ENCODE measurements around the gene PDE1C.

PDE1C gene

GRCh38 chr7:32058002-32058401, 12.2 kb downstream of the PDE1C start:
- H3F3A ChIP-seq (ENCODE audit: low read depth): no peaks in the 10 kb centered on the region
- no peaks in the 10 kb centered on the region for H3K9me2 ChIP-seq (replicated peaks; ENCODE audit: low read depth, low read length)
- no peak overlapping the region for H3K4me3 ChIP-seq (ENCODE audit: low read length, poor library complexity, severe bottlenecking)
- H3K4me2 ChIP-seq (ENCODE audit: low read depth, low read length, poor library complexity, severe bottlenecking): no peak overlapping the region
- no peaks in the 10 kb centered on the region for H3K36me3 ChIP-seq (ENCODE audit: insufficient read depth, low read length)
- no peaks in the 10 kb centered on the region for H3K4me1 ChIP-seq (ENCODE audit: insufficient read depth, low read length, poor library complexity, severe bottlenecking)
- H3K9ac ChIP-seq (ENCODE audit: low read depth, low read length, poor library complexity, severe bottlenecking): no peak overlapping the region
- H4K20me1 ChIP-seq (ENCODE audit: insufficient read depth, low read length, poor library complexity, severe bottlenecking): no peaks in the 10 kb centered on the region
- H3K27me3 ChIP-seq (ENCODE audit: insufficient read depth, low read length, poor library complexity, severe bottlenecking): no peaks in the 10 kb centered on the region
- TF ChIP-seq EZH2phosphoT487 (IDR thresholded peaks at IDR 0.05; ENCODE audit: borderline replicate concordance) (no peak), CTCF (conservative IDR thresholded peaks at IDR 0.05; ENCODE audit: low read length) (no peak)
- H2AFZ ChIP-seq (ENCODE audit: low read length): no peak overlapping the region
- H3K9me3 ChIP-seq (ENCODE audit: insufficient read depth, low read depth, low read length): no peaks in the 10 kb centered on the region
- no peaks in the 10 kb centered on the region for H3K79me2 ChIP-seq (ENCODE audit: insufficient read depth, low read length)

- Histone ChIP-seq H3K4me3 (ENCODE audit: low read length, poor library complexity, severe bottlenecking) (no peak overlapping the region), H4K20me1 (ENCODE audit: insufficient read depth, low read length, poor library complexity, severe bottlenecking) (no peaks in the 10 kb centered on the region), H3K79me2 (ENCODE audit: insufficient read depth, low read length) (no peaks in the 10 kb centered on the region), H3K9ac (ENCODE audit: low read depth, low read length, poor library complexity, severe bottlenecking) (no peak overlapping the region), H3K4me1 (ENCODE audit: insufficient read depth, low read length, poor library complexity, severe bottlenecking) (no peaks in the 10 kb centered on the region), H3K9me3 (ENCODE audit: insufficient read depth, low read depth, low read length) (no peaks in the 10 kb centered on the region), H3F3A (ENCODE audit: low read depth) (no peaks in the 10 kb centered on the region), H3K4me2 (ENCODE audit: low read depth, low read length, poor library complexity, severe bottlenecking) (no peak overlapping the region), H3K36me3 (ENCODE audit: insufficient read depth, low read length) (no peaks in the 10 kb centered on the region), H3K27me3 (ENCODE audit: insufficient read depth, low read length, poor library complexity, severe bottlenecking) (no peaks in the 10 kb centered on the region), H3K9me2 (replicated peaks; ENCODE audit: low read depth, low read length) (no peaks in the 10 kb centered on the region), H2AFZ (ENCODE audit: low read length) (no peak overlapping the region)
- TF ChIP-seq EZH2phosphoT487 (IDR thresholded peaks at IDR 0.05; ENCODE audit: borderline replicate concordance) (no peak), CTCF (conservative IDR thresholded peaks at IDR 0.05; ENCODE audit: low read length) (no peak)
These were observed 13.4 kb downstream of the PDE1C start for GRCh38 chr7:32056767-32057166.

GRCh38 chr7:32053204-32053603, 17.0 kb downstream of the PDE1C start:
- no peaks in the 10 kb centered on the region for H3K9me2 ChIP-seq (replicated peaks; ENCODE audit: low read depth, low read length)
- no peaks in the 10 kb centered on the region for H3K27me3 ChIP-seq (ENCODE audit: insufficient read depth, low read length, poor library complexity, severe bottlenecking)
- no peaks in the 10 kb centered on the region for H3F3A ChIP-seq (ENCODE audit: low read depth)
- TF ChIP-seq CTCF (conservative IDR thresholded peaks at IDR 0.05; ENCODE audit: low read length) (no peak), EZH2phosphoT487 (IDR thresholded peaks at IDR 0.05; ENCODE audit: borderline replicate concordance) (no peak)
- no peaks in the 10 kb centered on the region for H3K36me3 ChIP-seq (ENCODE audit: insufficient read depth, low read length)
- no peak overlapping the region for H3K4me3 ChIP-seq (ENCODE audit: low read length, poor library complexity, severe bottlenecking)
- H3K4me2 ChIP-seq (ENCODE audit: low read depth, low read length, poor library complexity, severe bottlenecking): no peak overlapping the region
- H3K79me2 ChIP-seq (ENCODE audit: insufficient read depth, low read length): no peaks in the 10 kb centered on the region
- no peaks in the 10 kb centered on the region for H3K4me1 ChIP-seq (ENCODE audit: insufficient read depth, low read length, poor library complexity, severe bottlenecking)
- no peaks in the 10 kb centered on the region for H3K9me3 ChIP-seq (ENCODE audit: insufficient read depth, low read depth, low read length)
- H2AFZ ChIP-seq (ENCODE audit: low read length): no peak overlapping the region
- no peak overlapping the region for H3K9ac ChIP-seq (ENCODE audit: low read depth, low read length, poor library complexity, severe bottlenecking)
- H4K20me1 ChIP-seq (ENCODE audit: insufficient read depth, low read length, poor library complexity, severe bottlenecking): no peaks in the 10 kb centered on the region
